GM20000 (cell line): Measurements from ENCODE around the gene WDR73.

Source experiments
- DNase-seq: peaks from one replicate; pipeline ENCODE4 v3.0.0; 2012; ENCODE audit warnings: low spot score
- TF ChIP-seq, protein P1 (sequence below): IDR thresholded peaks from 2 replicates; pipeline ENCODE4 v1.5.1; 2012; ENCODE audit warnings: mild to moderate bottlenecking, control low read depth; ENCODE audit errors: extremely low read depth, missing control alignments

The WDR73 gene

DNA sequence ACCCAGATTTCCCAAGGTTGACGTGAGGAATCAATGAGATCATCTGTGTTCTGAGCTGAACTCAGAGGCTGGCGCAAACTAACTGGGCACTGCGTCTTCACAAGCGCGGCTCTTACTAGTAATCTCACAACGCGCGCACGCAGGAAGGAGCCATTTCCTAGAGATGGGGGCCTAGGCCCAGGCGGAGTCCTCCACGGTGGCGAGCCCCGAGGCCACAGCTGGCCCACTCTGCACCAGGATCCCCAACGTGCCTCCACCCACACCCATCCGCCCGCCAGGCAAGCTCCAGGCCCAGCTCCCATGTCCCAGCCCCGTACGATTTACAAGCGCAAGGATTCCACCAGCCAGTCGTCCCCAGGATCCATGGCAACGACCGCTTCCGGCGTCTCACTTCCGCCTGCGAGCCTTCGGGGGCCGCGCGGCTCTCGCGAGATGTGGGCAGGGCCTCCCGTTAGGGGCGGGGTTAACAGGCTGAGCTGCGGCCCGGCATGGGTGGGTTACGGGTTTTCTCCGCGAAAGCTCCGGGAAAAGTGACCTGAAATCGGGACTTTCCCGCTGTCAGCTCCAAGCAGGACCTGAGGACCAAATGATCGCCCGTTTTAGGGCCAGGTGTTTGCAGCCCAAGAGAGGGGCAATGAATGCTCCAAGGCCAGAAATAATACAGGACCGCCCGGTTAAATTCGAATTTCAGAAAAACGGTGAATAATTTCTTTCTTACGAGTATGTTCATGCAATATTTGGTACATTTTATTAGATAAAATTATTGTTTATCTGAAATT is at the start of gene WDR73:
WDR73 (minus strand) TSS at position 374 of the 779 bp plus-strand sequence; CDS start at position 365, 9 bp downstream.
- TF ChIP-seq, protein P1, sequence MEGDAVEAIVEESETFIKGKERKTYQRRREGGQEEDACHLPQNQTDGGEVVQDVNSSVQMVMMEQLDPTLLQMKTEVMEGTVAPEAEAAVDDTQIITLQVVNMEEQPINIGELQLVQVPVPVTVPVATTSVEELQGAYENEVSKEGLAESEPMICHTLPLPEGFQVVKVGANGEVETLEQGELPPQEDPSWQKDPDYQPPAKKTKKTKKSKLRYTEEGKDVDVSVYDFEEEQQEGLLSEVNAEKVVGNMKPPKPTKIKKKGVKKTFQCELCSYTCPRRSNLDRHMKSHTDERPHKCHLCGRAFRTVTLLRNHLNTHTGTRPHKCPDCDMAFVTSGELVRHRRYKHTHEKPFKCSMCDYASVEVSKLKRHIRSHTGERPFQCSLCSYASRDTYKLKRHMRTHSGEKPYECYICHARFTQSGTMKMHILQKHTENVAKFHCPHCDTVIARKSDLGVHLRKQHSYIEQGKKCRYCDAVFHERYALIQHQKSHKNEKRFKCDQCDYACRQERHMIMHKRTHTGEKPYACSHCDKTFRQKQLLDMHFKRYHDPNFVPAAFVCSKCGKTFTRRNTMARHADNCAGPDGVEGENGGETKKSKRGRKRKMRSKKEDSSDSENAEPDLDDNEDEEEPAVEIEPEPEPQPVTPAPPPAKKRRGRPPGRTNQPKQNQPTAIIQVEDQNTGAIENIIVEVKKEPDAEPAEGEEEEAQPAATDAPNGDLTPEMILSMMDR = no peak
- peak; percentile 94 for DNase-seq

DNA sequence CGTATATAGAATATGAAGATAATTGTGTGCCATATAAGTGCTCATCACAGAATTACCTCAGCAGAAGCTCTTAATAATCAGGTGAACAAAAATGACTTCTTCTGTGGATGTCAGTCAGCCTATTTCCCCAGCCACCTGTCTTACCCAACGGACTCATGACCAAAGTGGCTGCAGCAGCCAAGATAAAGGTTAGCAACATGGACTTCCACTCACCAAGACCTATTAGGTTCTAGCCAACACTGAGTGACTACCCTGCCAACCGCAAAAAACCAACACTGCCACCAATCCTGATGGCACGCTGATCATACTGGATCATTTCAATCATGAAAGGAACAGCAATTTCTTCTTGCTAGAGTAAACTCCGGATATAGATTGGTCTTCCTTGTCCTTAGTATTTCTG is 49.7 kb upstream of the WDR73 start:
- no peak for DNase-seq
- TF ChIP-seq, protein P1 = no peak

DNA sequence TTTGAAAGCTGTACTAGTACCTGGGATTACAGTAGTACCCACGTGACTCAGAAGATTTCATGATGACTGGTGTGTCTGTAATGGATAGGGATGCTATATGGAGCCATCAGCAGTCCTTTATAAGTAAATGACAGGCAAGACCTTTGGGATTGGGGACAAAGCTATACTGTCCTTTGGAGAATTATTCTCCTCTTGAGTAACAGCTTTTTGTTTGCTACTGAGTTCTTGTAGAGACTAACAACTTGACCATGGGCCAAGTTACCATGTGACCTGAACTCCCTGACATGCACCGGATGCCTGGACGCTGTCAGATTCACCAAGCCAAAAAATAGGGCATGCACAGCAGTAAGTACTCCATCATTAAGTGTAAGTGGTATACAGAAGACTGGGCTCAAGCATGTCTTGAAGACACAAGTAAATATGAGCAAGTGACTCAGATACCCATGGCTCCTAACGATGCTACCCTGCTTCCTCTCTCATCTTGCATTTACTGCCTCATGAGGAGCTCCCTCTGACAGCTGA is 48.9 kb upstream of the WDR73 start:
- DNase-seq = no peak
- TF ChIP-seq, protein P1 = no peak

DNA sequence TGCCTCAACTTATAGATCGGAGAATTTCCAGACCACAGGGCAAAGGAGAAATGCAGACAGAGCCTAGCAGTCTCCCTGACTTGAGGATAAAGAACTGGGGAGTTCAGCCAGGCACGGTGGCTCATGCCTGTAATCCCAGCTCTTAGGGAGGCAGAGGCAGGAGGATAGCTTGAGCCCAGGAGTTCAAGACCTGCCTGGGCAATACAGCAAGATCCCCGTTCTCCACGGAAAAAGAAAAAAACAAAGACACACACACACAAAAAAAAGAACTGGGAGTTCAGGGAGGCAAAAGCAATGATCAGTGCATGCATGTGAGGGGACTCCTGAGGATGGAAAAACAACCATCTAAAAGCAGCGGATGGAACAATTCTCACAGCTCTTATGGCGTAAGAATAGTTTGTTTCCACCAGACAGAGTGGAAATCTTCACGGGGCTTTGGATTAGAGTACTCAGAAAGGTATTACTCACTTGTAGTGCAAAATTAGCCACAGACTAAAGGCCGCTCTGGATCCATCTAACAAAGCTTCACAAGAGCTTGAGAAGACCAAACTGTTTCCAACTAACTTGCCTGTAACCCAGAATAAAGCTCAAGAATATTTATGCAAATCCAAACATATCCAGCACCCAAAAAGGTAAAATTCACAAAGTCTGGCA is 45.6 kb upstream of the WDR73 start:
- TF ChIP-seq, protein P1 = no peak
- DNase-seq = no peak

- DNase-seq = no peak
- TF ChIP-seq, protein P1 = no peak
Measured at GRCh38 chr15:84697236-84697990, 43.3 kb upstream of the WDR73 start.

DNA sequence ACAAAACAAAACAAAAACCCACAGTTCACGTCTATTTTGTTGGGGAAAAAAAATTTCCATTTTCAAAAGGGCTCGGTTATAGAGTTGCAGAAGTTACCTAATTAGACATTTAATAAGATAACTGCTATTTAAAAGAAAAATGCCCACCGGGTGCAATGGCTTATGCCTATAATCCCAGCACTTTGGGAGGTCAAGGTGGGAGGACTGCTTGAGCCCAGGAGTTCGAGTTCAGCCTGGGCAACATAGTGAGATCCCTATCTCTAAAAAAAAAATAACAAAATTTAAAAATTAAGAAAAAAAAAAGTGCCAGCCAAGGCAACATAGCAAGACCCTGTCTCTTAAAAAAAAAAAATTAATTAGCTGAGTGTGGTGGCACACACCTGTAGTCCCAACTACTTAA is 42.7 kb upstream of the WDR73 start:
- DNase-seq = no peak
- TF ChIP-seq, protein P1 = no peak
